GM12872 (cell line): ENCODE measurements around the gene CLTC.

ENCODE experiments used
- CTCF ChIP-seq: IDR thresholded peaks from 3 replicates; pipeline ENCODE4 v1.5.1; 2011; ENCODE audit warnings: low read depth, mild to moderate bottlenecking, low read length, moderate library complexity; ENCODE audit not compliant: insufficient read depth

The CLTC gene

GRCh38 chr17:59671386-59671785 lies 51.7 kb downstream of the CLTC start:
- TF ChIP-seq CTCF = no peak

GRCh38 chr17:59675231-59675630 lies 55.5 kb downstream of the CLTC start:
- TF ChIP-seq CTCF = no peak

- no peak for TF ChIP-seq CTCF
Observed at GRCh38 chr17:59676716-59677115, 57.0 kb downstream of the CLTC start.

GRCh38 chr17:59678918-59679317 lies 59.2 kb downstream of the CLTC start:
- no peak for TF ChIP-seq CTCF

GRCh38 chr17:59680314-59680713 lies 60.6 kb downstream of the CLTC start:
- TF ChIP-seq CTCF = no peak

- no peak for TF ChIP-seq CTCF
Observed at GRCh38 chr17:59683283-59683682, 63.6 kb downstream of the CLTC start.

- TF ChIP-seq CTCF = no peak
Observed at GRCh38 chr17:59684967-59685366, 65.3 kb downstream of the CLTC start.

- TF ChIP-seq CTCF = no peak
Observed at GRCh38 chr17:59688008-59688407, 68.3 kb downstream of the CLTC start.
